ENCODE measurements around the gene UGT2B7. TPM values are rescaled to one million over a fixed set of nuclear protein-coding genes. Genes with fewer than 3 reads are reported as not detected.

The UGT2B7 gene
- 0.22 TPM in 1 of 2 replicates, not detected in the other for total RNA-seq

DNA sequence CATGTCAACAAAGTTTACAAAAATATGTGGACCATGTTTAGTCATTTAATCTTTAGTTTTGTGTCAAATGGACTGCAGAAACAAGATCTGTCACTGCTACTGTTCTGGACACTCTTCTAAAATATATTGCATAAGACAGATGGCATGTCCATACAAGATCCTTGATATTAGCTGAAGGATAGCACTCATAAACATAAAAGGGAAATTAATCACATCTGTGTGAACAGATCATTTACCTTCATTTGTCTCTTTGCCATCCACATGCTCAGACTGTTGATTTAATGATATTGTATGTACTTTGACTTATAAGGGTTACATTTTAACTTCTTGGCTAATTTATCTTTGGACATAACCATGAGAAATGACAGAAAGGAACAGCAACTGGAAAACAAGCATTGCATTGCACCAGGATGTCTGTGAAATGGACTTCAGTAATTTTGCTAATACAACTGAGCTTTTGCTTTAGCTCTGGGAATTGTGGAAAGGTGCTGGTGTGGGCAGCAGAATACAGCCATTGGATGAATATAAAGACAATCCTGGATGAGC is at the start of gene UGT2B7:
UGT2B7 (plus strand) TSS at position 364 of the 546 bp plus-strand sequence; CDS start at position 411, 47 bp downstream.

Other genes with a start within 250 kb of the UGT2B7 start
- gene UGT2A3, start 144.7 kb upstream of the UGT2B7 start, total RNA-seq, result not detected in 2 replicates
- gene UGT2B11, start 118.3 kb downstream of the UGT2B7 start, total RNA-seq, result not detected in 2 replicates
- not detected in 2 replicates for gene UGT2B28, start 184.0 kb downstream of the UGT2B7 start, total RNA-seq

Data from placental epithelial cell (primary cell).